Fibroblast of the conjunctiva (primary cell): Measurements from ENCODE around the gene CAPZA3.
"Not testable (repeated sequence)": the region's sequence is repeated elsewhere in the genome, so short reads cannot be mapped to it uniquely, and the experiment has no call there.

ENCODE experiments used
- DNase-seq: peaks from one replicate; pipeline ENCODE4 v3.0.0-alpha.2; 2010; ENCODE audit warnings: low read depth

CAPZA3 gene, protein sequence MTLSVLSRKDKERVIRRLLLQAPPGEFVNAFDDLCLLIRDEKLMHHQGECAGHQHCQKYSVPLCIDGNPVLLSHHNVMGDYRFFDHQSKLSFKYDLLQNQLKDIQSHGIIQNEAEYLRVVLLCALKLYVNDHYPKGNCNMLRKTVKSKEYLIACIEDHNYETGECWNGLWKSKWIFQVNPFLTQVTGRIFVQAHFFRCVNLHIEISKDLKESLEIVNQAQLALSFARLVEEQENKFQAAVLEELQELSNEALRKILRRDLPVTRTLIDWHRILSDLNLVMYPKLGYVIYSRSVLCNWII

DNA sequence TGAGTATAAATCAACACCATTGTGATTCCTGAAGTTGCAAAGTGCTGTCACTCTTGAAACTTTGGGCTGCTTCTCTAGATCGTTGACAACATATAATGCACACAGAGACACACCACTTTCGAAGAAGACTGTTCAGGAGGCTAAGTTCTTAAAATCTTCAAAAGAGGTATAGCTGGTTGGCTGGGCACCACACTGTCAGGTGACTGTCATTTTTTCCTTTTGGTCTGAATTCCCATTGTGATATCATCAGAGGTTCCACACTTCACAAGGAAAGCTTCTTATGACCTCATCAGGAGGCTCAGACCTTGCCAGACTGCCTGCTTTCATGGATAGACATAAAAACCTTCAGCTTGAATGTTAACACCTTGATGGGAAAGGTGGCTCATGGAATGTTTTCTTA is at the start of gene CAPZA3, which contains the start of gene PLCZ1:
Gene CAPZA3, plus strand, starts transcription at position 301 of the 400 bp plus-strand sequence. CDS start 150 bp downstream, outside the sequence.
Gene PLCZ1, minus strand, starts transcription at position 194 of the 400 bp plus-strand sequence. CDS start 641 bp downstream, outside the sequence.
- no peak for DNase-seq

DNA sequence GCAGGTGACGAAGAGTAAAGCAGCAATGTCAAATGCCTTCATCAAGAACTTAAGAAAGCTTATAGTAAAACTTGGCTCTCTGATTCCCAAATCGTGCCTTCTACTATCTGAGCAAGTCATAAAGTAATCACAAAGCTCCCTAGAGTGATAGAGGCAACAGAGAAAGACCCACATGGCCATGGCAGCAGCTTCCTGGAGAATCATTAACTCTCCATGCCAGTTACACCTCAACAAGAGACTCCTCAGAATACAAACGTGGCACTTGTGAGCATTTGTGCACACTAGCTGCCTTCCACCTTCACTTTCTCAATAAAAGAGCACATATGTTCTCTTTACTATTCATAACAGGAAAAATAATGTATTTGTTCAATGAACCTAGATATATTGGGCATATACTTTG is 48.1 kb upstream of the CAPZA3 start:
- DNase-seq: no peak

DNA sequence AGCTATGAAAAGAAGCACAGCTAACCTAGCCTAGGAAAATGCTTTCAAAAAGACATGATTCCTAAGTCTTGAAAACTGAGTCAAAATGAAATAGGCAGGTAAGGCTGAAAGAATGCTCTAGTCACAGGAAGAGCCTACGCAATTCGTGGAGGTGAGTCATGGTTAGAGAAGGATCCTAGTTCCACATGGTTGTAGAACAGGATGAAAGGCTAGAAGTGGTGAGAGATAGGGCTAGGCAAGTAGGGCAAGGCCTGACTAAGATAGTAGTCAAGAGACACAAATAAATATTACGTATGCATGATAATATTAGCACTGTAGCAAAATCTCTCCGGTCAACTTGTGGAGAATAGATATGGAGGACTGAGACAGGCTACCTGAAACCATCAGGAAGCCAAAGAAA is 47.3 kb upstream of the CAPZA3 start:
- DNase-seq: no peak

DNA sequence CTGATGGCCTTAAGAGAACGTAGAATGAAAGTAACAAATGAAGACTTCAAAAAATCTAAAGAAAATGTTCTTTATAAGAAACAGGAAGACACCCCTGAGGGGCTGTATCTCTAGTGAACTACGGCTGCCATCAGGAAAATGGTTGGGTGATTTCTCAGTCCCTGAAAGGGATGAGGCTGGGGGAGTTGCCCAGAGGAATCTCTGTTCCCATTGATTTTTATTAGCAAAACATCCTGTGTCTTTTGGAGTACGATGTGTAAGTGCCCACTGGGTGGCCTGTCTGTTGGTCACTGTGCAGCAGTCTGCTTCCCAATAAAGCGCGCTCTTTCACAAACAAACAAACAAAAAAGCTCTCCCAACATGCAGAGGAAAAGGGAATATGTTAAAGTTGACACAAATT is 43.9 kb upstream of the CAPZA3 start:
- DNase-seq: not testable (repeated sequence)

DNA sequence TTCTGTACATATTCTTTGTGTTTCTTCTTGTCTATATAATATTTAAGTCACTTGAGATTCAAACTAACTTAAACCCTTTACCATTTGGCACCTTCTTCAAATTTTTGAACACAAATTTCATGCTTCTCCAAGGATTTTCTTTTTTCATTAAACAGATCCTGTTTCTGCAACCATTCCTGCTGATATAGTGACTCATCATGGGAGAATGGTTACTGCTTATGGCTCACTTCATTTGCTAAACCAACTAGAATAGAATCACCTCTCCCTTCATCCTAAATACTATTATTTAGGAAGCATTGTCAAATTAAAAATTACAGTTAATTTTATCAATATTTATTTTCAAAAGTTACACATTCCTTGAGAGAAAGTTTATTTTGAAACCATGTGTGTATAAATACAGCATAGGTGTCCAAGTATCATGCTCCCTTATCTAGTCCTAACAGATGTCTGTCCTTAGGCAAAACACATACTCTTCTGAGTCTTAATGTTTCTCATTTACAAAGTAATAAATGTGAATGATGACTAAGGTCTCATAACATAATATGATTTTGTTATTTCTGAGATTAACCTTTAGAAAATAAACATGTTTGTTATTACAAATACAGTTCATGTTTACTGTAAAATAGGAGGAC is 40.8 kb upstream of the CAPZA3 start:
- DNase-seq: peak; percentile 18

DNA sequence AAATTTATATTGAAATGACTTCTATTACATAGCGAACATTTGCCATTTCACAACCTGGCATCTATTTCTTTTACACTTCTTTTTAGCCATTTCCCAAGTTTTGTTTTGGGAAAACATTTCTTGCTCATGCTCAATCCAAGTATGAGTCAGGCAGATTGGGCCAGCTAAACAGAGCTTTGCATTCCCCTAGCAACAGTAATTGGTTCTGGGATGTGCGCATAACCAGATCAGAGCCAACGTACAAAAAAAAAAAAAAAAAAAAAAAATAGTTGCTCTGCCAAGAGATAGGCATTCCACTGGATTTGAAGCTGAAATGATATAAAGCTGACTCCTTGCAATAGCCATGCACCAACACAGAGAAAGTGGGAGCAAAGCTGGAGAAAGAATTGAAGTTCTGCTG is 37.6 kb upstream of the CAPZA3 start:
- peak; percentile 94 for DNase-seq

DNA sequence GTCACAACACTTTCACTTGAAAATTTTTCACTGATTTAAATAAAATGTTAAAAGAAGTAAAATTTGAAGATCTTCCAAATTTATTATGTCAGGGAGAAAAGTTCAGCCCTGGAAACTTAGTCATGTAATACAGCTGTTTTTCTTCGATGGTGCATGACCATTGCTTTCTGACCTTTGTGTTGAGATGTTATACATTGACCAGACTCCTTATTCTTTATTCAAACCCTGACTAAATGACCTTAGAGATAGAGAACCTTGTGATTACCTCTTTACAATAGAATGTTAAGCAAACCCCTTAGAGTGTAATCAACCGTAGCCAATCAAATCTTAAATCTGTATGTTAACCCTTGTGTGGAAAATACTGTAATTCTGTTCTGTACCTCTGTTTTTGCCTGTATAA is 34.6 kb upstream of the CAPZA3 start:
- DNase-seq: no peak

DNA sequence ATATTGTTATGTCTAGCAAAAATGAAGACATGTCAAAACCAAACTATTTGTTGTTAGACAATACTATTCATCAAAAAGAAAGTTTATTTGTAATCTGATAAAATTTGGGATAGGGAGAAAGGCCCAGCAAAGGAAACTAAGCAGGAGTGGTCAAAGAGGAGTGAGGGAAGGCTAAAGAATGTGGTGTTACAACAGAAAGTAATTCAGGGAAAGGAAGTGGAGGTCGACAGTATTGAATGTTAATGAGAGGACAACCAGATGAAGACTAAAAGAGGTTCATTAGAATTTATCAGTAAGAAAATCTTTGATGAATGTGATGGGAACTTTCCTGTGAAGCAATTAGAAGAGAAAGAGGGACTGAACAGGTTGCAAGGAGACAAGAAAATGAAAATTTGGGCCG is 34.0 kb upstream of the CAPZA3 start:
- no peak for DNase-seq

DNA sequence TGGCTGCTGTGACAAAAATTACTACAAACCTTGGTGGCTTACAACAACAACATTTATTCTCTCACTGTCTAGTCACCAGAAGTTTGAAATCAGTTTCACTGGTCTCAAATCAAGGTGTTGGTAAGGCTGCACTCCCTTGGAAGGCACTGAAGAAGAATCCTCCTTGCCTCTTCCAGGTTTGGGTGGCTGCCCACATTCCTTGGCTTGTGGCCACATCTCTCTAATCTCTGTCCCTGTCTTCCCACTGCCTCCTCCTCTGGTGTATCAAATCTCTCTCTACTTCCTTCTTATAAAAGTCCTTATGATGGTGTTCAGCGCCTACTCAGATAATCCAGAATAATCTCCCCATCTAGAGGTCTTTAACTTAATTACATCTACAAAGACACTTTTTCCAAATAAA is 31.1 kb upstream of the CAPZA3 start:
- no peak for DNase-seq

DNA sequence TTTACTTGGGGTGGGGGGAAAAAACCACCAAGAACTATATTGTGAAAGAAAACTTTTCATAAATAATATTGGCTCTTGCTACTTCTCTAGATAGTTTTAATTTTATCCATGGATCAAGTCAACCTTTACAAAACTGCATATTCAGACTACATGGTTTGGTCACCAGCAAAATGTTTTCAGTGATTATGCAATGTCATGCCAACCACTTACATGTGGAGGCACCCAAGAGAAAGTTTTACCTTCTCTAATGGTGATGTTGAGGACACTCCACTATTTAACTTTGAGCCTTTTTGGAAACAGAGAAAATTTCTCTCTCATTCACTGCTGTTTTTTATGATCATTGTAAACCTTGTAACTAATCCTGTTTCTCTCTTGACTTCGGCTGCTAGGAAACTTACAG is 21.7 kb upstream of the CAPZA3 start:
- DNase-seq: no peak

DNA sequence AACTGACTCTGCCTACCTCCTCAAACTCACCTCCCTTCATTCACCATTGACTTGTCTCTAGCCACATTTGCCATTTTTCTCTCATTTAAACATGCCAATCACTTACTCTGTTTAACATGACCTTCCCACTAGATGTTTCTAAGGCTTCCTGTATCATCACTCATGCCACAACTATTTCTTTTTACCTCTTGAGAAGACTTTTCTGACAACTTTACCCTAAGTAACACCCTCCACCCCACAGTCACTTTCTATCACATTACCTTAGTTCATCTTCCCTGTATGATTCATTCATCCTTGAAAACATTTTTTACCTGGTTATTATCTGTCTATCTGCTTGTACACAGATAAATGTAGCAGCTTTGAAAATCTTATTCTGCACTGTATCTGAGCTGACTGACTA is 19.5 kb upstream of the CAPZA3 start:
- DNase-seq: no peak

DNA sequence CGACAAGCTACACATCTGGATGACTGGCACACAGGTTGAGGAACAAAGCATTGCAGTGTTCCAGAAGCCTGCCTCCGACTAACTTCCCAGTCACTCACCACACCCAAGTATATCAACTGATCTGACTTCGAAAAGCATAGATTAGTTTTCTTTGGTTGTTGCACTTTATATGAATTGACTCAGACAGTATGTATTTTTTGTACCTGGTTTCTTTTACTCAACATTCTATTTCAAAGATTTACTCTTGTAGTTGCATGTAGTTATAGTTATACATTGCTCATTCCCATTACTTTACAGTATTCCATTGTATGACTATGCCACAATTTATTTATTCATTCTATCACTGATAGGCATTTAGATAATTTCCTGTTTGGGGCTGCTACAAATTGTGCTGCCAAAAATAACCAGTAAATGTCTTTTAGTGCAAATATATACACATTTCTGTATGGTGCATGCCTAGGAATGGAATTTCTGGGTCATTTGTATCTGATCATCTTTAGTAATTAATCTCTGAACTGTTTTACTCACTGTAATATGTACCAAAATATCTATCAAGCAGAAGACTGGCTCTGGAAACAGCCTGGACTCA is 17.9 kb upstream of the CAPZA3 start:
- DNase-seq: no peak

DNA sequence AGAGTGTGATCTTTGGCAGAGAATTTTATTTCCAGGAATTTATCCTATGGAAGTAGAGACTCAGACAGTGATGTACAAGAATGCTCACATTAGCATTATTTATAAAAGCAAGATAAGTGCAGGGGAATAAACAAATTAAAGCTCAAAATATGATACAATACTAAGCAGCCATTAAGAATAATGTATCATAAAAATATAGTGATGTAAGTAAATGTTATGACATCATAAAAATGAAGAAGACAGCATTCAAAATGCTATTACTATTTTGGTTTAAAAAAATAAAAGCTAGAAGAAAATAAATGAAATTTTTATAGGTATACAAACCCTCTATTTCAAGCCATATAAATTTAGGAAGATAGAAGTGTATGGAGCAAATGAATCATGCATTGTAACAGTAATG is 17.2 kb upstream of the CAPZA3 start:
- no peak for DNase-seq

DNA sequence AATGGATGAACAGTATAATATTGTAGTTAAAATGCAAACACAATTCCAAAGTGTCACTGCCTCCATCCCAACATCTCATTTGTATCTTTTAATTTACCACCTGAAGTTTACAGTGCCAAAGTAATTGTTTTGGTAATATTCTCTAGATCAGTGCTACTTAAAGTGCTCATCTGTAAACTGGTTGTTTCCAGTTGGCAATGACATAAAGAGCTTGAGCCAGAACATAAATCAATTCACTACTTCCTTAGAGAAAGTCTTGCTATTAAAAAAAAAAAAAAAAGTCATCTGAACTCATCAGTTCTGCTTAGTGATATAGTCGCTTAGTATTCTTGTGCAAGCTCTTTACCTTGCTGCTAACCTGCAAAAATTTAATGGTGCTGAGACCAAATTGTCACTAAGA is 16.5 kb upstream of the CAPZA3 start:
- no peak for DNase-seq

DNA sequence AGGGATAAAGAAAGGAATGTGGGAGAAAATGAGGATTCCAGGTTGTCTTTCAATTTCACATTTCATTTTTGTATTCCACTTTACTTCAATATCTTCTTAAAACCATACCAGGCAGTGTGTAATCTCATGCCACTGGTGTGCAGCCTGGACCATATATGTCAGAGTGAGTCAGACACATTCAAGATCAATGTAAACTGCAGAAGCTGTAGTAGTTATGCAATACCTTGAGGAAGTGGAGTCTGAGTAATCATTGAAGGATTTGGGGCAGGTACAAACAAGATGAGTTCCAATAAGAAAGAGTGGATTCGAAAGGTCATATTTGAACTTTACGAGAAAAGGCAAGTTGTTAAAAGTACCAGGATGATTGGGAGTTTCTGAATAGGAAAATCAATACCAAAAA is 14.2 kb upstream of the CAPZA3 start:
- peak; percentile 18 for DNase-seq

DNA sequence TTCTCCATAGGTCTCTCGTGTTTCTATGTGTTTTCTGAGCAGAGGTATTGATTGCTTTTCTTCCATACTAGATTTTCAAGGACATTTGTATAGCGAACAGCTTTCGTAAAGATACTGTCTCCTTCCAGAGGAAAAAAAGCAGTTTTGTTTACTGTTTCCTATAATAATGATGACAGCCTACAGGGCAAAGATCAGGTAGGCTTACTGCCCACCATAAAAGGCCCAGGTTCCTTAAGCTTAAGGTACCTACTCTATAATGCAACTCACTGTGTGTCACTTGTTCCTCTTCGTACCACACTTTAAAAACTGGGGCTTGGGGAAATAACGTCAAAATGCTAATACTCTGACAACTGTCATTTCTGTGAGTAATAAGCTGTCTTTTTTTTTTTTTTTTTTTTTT is 6.8 kb upstream of the CAPZA3 start:
- no peak for DNase-seq

DNA sequence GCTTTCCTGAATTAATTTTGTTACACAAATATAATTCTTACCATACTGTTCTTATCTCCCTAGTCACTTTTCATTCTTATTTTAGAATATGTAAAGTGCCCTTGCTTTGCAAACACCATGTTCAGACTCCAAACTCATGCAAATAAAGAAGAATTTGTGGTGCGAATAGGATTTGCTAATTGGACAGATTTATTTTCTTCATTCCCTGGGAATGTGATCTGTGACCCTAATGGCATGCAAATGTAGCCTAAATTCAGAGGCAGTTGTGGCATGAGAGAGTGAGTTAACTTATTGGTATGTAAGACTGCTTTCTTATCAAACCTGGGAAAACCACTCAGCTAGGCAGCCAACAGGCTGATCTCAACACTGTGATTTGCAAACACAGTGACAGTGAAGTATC is 10.0 kb downstream of the CAPZA3 start:
- DNase-seq: peak; percentile 13

DNA sequence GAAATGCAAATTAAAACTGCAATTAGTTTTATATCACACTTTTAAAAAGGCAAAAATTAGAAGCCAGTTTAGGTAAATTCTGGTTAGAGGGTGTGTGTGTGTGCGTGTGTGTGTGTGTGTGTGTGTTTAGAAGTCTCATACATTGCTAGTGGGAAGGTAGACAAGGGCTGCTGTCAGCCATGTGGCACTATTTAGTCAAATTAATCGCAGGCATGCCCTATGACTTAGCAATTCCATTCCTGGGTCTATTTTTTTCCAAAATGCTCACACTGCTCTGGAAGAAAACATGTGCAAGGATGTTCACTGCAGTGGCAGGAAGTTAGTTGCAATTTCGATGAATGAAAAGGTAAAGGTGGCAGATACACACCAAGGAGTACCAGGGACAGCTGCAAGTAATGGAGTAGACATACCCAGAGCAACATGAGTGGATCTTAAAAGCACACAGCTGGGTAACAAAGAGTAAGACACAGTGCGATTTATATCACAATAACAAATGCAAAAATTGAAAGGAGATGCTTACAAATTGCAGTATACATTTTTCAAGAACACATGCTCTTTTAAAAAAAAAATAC is 11.6 kb downstream of the CAPZA3 start:
- DNase-seq: peak; percentile 9

DNA sequence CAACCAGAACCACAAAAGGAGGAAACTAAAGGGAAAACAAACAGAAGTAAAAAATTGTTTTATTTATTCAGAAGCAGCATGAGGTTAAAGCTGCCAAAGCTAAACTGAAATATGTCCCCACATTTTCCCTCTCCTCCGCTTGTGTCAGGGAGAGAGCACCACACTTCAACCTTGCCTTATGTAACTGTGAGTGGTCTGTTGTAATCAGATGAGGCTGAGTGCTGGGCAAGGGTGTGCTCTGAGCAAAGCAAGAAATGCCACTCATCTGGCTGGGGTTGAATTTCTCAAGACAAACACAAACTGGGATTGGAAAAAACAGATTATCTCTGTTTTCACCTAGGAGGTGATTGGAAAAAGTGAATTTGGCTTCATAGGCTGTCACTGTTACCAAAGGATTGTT is 12.2 kb downstream of the CAPZA3 start:
- peak; percentile 21 for DNase-seq

DNA sequence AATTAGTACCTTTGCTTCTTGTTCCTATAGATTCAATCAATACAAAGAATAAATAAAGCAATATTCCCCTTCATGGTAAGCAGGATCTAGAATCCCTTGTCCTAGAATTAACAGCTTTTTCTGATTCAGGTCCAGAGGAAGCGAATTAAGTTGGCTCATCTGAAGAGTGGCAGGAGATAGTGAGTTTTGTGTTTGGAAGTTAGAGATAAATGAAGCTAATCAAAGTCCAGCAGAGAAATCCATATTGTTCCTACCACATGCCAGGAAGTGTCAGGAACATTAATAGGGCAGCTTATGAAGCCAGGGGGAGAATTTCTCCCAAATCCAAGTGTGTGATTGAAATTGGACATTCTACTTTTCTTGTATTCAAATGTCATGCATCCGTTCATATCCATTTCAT is 13.9 kb downstream of the CAPZA3 start:
- no peak for DNase-seq

DNA sequence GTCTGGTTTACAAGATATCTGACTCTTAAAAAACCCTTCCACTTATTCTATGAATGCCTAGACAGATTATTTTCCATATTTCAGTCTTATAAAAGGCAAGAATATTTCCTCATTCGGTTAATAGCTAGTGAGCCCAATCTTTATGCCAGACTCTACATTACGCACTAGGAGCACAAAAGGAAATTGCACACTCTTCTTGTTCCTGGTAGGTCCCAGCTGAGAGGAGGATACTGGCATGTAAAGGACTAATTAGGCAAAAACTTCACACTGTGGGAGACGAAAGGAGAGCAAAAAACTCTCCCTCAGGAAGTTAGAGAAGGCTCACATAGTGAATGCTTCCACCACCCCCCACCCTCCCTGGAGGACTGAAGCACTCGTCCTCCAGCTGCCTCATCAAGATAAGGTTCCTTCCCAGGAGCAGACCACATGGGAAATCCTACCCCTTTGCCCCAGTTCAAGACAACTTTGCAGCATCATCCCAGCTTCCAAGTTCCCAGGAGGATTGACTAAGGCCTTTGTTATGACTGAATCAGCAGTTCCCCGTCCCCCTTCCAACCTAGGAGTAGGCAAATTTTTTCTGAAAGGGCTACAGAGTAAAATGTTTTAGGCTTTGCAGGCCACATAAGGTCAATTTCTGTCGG is 14.5 kb downstream of the CAPZA3 start:
- DNase-seq: peak; percentile 73

DNA sequence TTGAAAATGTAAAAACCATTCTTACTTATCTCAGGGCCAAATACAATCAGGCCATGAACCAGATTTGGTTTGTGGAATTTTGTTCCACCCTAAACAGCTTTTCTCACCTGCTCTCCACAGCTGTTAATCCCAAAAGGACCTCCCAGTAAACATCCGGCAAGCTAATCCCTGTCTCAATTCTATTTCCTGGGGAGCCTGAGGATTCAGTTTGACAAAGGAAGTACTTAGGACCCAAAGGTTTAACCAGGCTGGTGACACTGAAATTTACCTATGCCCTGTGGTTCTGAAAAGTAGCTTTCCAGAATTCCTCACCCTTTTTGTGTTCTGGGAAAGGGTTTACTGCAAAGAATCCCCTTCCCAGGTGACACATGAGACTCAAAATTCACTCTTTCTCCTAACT is 15.0 kb downstream of the CAPZA3 start:
- DNase-seq: no peak
